Thymus (tissue), 11 donors: ENCODE data around the gene FBXO2. TPM values are rescaled to one million over a fixed set of nuclear protein-coding genes. Genes with fewer than 3 reads are reported as not detected.
A peak's percentile ranks its signal among the peaks of the same experiment; 100 is the strongest.

ENCODE experiments used
- DNase-seq, 9 donors: peaks; one replicate each; pipeline ENCODE4 v3.0.0-alpha.2; 2013; ENCODE audit warnings: low spot score in 9 of 9, low read depth in 6 of 9, missing footprints in 1 of 9
- H3K27ac ChIP-seq, 2 donors: one replicate each; pipeline ENCODE4 v1.5.1; 2013; ENCODE audit warnings: control low read depth in 1 of 2, low read depth in 1 of 2, low read length in 1 of 2, mild to moderate bottlenecking in 1 of 2, moderate library complexity in 1 of 2
- H3K27me3 ChIP-seq, 2 donors: one replicate each; pipeline ENCODE4 v1.5.1; 2013; ENCODE audit warnings: low read length in 1 of 2; ENCODE audit not compliant: control insufficient read depth in 2 of 2, insufficient read depth in 1 of 2
- H3K36me3 ChIP-seq, 2 donors: one replicate each; pipeline ENCODE4 v1.5.1; 2013; ENCODE audit warnings: low read length in 1 of 2, mild to moderate bottlenecking in 1 of 2, moderate library complexity in 1 of 2; ENCODE audit not compliant: control insufficient read depth in 2 of 2, insufficient read depth in 2 of 2
- H3K4me1 ChIP-seq, 2 donors: one replicate each; pipeline ENCODE4 v1.5.1; 2013; ENCODE audit warnings: low read length in 2 of 2; ENCODE audit not compliant: control insufficient read depth in 2 of 2, insufficient read depth in 2 of 2
- H3K4me3 ChIP-seq, 2 donors: one replicate each; pipeline ENCODE4 v1.5.1; 2013; ENCODE audit warnings: low read length in 2 of 2, control low read depth in 1 of 2, mild to moderate bottlenecking in 1 of 2
- H3K9me3 ChIP-seq, 2 donors: one replicate each; pipeline ENCODE4 v1.5.1; 2013; ENCODE audit warnings: low read length in 1 of 2, mild to moderate bottlenecking in 1 of 2; ENCODE audit not compliant: control insufficient read depth in 2 of 2, insufficient read depth in 1 of 2
- WGBS: extraction: QIAGEN DNeasy Blood & Tissue Kit; methylation state at CpG from one replicate; pipeline ENCODE4 v1.1.7; 2013; 5-methylcytosine and 5-hydroxymethylcytosine counted together
- polyA plus RNA-seq: library from polyadenylated mRNA; stranded (reverse); fragments of 200-250 nt; gene quantifications from one replicate; pipeline ENCODE4 v1.2.3, GENCODE V29; 2013
- total RNA-seq: library from RNA; stranded (reverse); fragments of 120-200 nt; gene quantifications from one replicate; pipeline ENCODE4 v1.2.4, GENCODE V29; 2013
- donor health status: healthy.

FBXO2 gene
- total and polyA plus RNA-seq, 2 donors: 9.0 to 46.2 TPM

DNA sequence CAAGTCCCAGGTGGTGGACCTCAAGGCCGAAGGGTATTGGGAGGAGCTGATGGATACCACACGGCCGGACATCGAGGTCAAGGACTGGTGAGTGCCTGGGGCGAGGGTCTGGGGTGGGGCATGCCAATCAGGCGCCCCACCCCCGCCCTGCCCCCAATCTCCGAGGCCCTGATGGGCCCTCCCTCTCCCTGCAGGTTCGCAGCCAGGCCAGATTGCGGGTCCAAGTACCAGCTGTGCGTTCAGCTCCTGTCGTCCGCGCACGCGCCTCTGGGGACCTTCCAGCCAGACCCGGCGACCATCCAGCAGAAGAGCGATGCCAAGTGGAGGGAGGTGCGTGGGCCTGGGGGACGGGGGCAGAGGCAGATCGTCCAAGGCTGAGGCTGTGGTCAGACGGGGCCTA lies 4.3 kb upstream of the FBXO2 start:
- H3K36me3 ChIP-seq: peaks cover 0 to 17% of the 10 kb centered on the region in 2 donors
- DNase-seq: no peak
- 98% methylated on average over 23 of the region's 23 CpGs for WGBS

DNA sequence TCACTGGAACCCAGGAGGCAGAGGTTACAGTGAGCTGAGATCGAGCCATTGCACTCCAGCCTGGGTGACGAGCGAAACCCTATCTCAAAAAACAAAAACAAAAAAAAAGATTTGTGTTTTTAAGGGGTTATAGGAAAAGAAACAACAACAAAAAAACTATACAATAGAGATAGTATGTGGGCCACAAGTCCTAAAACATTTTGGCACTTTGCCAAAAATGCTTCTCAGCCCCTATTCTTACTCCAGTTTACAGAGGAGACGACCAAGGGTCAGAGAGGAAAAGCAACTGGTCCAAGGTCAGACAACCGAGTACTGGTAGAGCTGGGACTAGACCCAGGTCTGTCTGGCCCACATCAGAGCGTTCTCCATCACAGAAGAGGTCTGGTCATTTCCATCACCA lies 3.4 kb upstream of the FBXO2 start:
- Histone ChIP-seq H3K9me3 (no peaks in the 10 kb centered on the region), H3K36me3 (peaks cover 0 to 17% of the 10 kb centered on the region in 2 donors), H3K4me1 (peaks cover 7 to 8% of the 10 kb centered on the region in 2 donors), H3K27me3 (peaks cover 18 to 47% of the 10 kb centered on the region in 2 donors), H3K4me3 (no peak overlapping the region), H3K27ac (no peak overlapping the region)
- no peak for DNase-seq
- 97% methylated on average over 6 of the region's 6 CpGs for WGBS

More for the DNA sequence above, 4.3 kb upstream of the FBXO2 start:
- H3K4me3 ChIP-seq: no peak overlapping the region
- H3K4me1 ChIP-seq: peaks cover 7 to 8% of the 10 kb centered on the region in 2 donors
- no peaks in the 10 kb centered on the region for H3K9me3 ChIP-seq
- no peak overlapping the region for H3K27ac ChIP-seq
- peaks cover 14 to 47% of the 10 kb centered on the region in 2 donors for H3K27me3 ChIP-seq

DNA sequence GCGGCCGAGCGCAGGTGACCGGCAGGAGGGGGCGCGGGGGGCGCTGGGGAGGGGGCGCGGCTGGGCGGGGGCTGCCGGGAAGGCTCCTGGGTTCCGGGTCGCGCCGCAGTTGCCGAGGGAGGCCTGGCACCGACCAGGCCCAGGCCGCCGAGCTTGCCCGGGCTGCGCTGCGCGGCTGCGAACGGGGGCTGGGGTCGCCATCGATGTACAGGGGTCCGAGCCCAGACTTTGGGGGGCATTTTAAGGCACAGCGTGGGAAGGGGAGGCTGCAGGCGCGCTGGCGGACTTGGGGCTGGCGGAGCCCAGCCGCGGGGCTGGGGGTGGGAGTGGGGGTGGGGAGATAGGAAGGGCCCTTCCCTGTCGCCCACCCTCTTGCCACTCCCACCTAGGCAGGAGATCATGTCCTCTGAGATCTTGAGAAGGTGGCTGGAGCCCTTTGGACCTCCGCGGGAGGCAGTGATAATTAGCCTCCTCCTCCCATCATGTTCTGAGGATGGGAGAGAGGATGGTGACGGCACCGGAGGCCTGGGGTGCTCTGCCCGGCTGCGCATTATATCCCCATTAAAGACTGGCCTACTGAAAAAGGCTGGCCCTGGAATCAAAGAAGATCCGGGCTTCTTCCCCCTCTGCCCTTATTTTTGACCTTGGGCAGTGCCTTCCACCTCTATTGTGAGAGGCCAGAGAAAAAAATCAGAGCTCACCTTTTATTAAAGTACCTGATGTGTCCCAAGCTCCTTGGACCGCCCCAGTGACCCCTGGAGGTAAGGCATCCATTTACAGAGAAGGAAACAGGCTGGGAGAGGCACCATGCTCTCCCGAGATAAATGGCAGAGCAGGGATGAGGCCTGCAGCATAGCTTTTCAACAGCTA lies 945 bp upstream of the FBXO2 start:
- no peak for DNase-seq
- Histone ChIP-seq H3K27ac (no peak overlapping the region), H3K4me1 (peaks cover 10% of the 10 kb centered on the region in 2 donors), H3K4me3 (peak overlapping the region; percentile 15 to 68), H3K36me3 (peaks cover 0 to 7% of the 10 kb centered on the region in 2 donors), H3K9me3 (no peaks in the 10 kb centered on the region), H3K27me3 (peaks cover 34 to 58% of the 10 kb centered on the region in 2 donors)
- WGBS: 14% methylated on average over 45 of the region's 45 CpGs

DNA sequence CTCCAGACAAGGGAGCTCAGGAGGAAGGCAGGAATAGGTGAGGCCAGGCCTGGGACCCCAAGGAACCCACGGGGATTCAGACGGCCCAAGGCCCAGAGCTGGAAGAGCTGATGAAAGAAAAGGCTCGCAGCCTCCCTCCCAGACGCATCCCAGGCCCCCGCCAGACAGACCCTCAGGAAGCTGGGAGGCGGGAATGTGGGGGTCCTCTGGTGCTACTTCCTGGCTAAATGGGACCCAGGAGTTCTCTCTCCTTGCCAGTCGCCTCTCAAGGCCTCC lies 430 bp downstream of the FBXO2 start:
- H3K9me3 ChIP-seq: no peaks in the 10 kb centered on the region
- H3K27ac ChIP-seq: peak overlapping the region in 1 of 2 donors; percentile 43
- peaks cover 0 to 6% of the 10 kb centered on the region in 2 donors for H3K36me3 ChIP-seq
- H3K4me1 ChIP-seq: peaks cover 12 to 13% of the 10 kb centered on the region in 2 donors
- no peak for DNase-seq
- 91% methylated on average over 7 of the region's 7 CpGs for WGBS
- H3K27me3 ChIP-seq: peaks cover 45 to 72% of the 10 kb centered on the region in 2 donors
- H3K4me3 ChIP-seq: peak overlapping the region in 1 of 2 donors; percentile 68

DNA sequence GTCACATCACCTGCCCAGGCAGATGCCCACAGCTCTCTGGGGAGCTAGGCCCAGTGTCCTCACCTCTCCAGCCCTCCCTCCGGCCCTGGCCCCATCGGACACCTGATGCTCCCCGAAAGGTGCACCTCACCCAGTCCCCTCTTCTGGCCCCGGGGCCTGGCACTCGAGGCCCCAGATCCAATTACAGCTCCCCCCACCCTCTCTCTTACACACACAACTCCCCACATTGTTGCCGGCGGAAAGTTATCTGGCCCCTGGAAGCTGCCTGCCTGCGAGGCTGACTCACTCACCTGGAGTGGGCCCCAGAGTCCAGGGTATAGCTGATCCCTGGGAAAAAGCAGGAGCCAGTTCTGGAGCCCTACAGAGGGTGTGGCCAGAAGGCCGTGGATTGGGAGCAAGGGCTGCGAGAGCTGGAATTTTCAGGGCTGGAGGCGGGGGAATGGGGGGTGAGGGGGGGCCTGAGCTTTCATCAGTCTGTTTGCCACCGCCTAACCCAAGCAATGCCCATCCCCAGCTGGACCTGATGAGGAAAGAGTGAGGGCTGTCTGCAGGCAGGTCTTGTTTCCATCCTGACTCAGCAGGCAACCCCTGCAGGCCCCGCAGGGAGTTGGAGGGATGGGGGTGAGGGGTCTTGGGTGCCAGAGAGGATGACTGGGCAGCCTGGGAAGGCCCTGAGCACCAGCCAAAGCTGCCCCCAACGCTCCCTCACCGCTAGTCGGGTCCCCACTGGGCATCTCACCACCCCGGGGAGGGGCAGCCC lies 948 bp downstream of the FBXO2 start:
- Histone ChIP-seq H3K4me1 (peaks cover 12 to 13% of the 10 kb centered on the region in 2 donors), H3K36me3 (peaks cover 0 to 3% of the 10 kb centered on the region in 2 donors), H3K27ac (peak overlapping the region in 1 of 2 donors; percentile 43), H3K27me3 (peaks cover 47 to 77% of the 10 kb centered on the region in 2 donors), H3K4me3 (peak overlapping the region in 1 of 2 donors; percentile 68), H3K9me3 (no peaks in the 10 kb centered on the region)
- 87% methylated on average over 17 of the region's 17 CpGs for WGBS
- no peak for DNase-seq

DNA sequence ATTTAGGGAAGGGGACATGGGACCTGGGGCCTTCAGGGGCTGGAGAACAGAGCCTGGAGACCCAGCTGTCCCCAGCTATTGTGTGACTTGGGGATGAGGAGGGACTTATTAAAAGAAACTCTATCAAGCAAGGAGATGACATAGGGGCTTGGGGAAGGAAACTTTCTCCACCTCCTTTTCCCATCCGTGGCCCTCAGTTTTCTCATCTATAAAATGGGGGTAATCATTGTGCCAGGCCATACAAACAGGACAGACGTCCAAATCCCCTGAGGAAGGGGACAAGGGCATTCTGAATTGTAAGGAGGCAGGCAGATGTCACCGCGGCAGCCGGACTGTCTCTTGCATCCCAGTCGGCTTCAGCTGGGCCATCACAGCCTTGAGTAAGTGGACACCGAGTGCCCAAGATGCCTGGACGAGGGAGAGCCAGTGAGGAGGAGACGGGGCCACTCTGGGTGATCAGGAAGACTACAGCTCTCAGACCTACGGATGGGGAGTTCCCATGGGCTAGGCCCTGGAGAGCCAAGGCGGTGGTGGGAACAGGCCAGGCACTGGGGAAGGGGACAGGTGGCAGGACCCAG lies 1.9 kb downstream of the FBXO2 start:
- no peaks in the 10 kb centered on the region for H3K36me3 ChIP-seq
- WGBS: 99% methylated on average over 11 of the region's 11 CpGs
- H3K4me1 ChIP-seq: peaks cover 12 to 13% of the 10 kb centered on the region in 2 donors
- DNase-seq: no peak
- H3K27ac ChIP-seq: no peak overlapping the region
- H3K27me3 ChIP-seq: peaks cover 47 to 87% of the 10 kb centered on the region in 2 donors
- H3K9me3 ChIP-seq: no peaks in the 10 kb centered on the region
- H3K4me3 ChIP-seq: no peak overlapping the region

DNA sequence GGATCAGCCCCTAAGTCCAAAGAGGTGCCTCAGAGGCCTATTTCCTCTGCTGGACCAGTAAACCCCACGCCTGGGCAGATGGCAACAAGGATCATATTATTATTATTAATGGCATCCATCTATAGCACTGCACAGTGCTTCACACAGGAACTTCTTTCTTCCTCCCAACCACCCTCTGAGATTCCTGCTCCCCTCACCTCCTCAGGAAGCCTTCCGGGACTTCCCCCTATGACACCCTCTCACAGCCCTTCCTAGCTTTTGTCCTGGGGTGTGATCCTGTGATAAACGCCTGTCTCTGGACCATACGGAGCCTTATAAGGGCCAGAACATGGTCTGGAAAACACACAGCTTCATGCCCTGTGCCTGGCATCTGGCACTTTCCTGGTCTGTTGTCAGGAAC lies 3.2 kb downstream of the FBXO2 start:
- Histone ChIP-seq H3K4me3 (no peak overlapping the region), H3K4me1 (peaks cover 12 to 13% of the 10 kb centered on the region in 2 donors), H3K27me3 (peaks cover 47 to 96% of the 10 kb centered on the region in 2 donors), H3K36me3 (no peaks in the 10 kb centered on the region), H3K27ac (no peak overlapping the region), H3K9me3 (no peaks in the 10 kb centered on the region)
- WGBS: 98% methylated on average over 4 of the region's 4 CpGs
- DNase-seq: no peak

DNA sequence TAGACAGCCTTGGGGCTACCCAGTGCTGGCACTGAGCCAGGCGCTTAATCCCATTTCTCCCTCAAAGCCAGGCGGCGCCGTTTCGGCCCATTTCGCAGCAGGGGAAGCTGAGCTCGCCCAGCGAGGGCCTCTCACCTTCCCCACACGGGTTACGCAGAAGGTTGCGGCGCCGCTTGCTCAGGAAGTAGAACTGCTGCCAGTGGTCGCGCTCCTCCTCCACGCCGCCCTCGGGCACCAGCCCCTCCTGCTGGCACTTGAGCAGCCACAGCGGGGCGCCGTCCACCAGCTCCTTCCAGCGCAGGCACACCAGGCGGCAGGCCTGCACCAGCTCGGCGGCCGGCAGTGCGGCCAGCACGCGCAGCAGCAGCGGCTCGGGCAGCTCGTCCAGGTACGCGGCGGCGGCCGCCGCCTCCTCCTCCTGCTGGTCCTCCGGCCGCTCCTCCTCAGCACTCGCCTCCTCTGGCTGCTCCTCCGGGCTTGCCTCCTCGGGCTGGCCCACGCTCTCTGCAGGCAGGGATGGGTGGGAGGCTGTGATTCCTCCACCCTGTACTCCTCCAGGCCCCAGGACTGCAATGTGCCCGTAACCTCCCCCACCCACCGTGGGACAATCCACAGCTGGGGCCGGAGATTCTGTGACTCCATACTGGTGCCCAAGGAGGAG lies 3.8 kb downstream of the FBXO2 start:
- Histone ChIP-seq H3K27ac (no peak overlapping the region), H3K4me3 (no peak overlapping the region), H3K27me3 (peaks cover 47 to 90% of the 10 kb centered on the region in 2 donors), H3K4me1 (peaks cover 8 to 9% of the 10 kb centered on the region in 2 donors), H3K9me3 (no peaks in the 10 kb centered on the region), H3K36me3 (no peaks in the 10 kb centered on the region)
- 22% methylated on average over 47 of the region's 47 CpGs for WGBS
- DNase-seq: peak in 4 of 9 donors; percentile 34 to 71 (median 58)
